GM12801 (cell line): ENCODE data around the gene HOXC9.

Experiments
- CTCF ChIP-seq: IDR thresholded peaks from one replicate; pipeline ENCODE4 v1.5.1; 2011; ENCODE audit warnings: control low read depth; ENCODE audit not compliant: insufficient read length; ENCODE audit errors: extremely low read depth

Gene HOXC9

GRCh38 chr12:54039417-54040147, 39.6 kb downstream of the HOXC9 start:
- TF ChIP-seq CTCF: no peak

- TF ChIP-seq CTCF: no peak
Observed at GRCh38 chr12:54040148-54040494, 40.2 kb downstream of the HOXC9 start.

GRCh38 chr12:54040648-54041047, 40.7 kb downstream of the HOXC9 start:
- TF ChIP-seq CTCF: no peak

- TF ChIP-seq CTCF: no peak
Observed at GRCh38 chr12:54041097-54041690, 41.2 kb downstream of the HOXC9 start.

- no peak for TF ChIP-seq CTCF
Observed at GRCh38 chr12:54042970-54043853, 43.3 kb downstream of the HOXC9 start.

- TF ChIP-seq CTCF: no peak
Observed at GRCh38 chr12:54044425-54045103, 44.6 kb downstream of the HOXC9 start.

GRCh38 chr12:54045401-54045800, 45.4 kb downstream of the HOXC9 start:
- TF ChIP-seq CTCF: no peak
